Measurements from ENCODE around the gene KCTD5. TPM values are rescaled to one million over a fixed set of nuclear protein-coding genes. Genes with fewer than 3 reads are reported as not detected.

The KCTD5 gene
- total and polyA plus RNA-seq, 2 experiments from 2014 or later, result 19.7 to 31.8 TPM

DNA sequence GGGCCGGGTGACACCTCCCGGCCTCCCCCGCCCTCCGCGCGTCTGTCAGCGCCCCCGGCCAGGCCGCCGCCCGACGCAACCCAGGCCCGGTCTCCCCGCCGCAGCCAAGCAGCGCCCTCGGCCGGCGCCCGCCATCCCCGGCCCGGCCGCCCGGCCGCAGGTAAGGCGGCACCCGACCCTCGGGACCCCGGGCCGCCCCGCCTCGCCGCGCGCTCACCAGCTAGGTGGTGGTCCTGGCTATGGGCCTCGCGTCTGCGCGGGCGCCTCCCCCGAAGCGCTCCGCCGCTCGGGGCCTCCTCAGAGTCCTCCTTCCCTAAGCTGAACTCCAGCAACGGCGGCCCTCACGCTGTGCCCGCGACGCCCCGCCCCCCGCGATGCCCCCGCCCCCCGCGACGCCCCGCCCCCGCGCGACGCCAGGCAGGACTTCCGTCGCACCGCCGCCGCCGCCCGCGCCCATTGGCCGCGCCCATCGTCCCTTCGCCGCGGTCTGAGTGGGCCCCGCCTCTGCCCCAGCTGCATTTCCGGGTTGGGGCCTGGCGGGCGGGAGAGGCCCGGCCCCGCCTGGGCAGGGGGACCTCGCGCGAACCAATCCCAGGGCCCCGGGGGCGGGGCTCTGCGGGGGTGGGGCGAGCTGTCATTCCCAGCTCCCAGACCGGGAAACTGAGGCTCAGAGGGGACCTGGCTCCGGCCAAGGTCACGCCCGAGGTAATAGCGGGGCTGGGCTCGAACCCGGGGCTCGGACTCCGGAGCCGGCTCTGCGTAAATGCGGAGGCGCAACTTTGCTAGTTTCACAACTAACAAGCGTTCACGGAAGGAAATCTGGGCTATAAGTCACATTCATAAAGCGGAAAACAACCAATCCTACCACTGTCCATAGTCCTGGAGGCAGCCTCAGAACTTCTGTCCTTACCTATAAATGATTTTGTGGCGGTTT is 9.0 kb upstream of the KCTD5 start:
- Histone ChIP-seq H4K20me1 (replicated peaks; ENCODE audit: insufficient read depth) (peaks cover 5% of the 10 kb centered on the region; the same call in 1 of the 2 replicates), H3K4me1 (ENCODE audit: insufficient read depth) (0 out of 2 replicates have a peak, but pooled peaks cover 6% of the 10 kb centered on the region), H3K9me2 (ENCODE audit: insufficient read depth) (no peaks in the 10 kb centered on the region), H3K27me3 (ENCODE audit: insufficient read depth) (no peaks in the 10 kb centered on the region), H3F3A (replicated peaks; ENCODE audit: low read depth) (no peaks in the 10 kb centered on the region), H2AFZ (no peak overlapping the region), H3K27ac (ENCODE audit: low read depth) (no peak overlapping the region), H3K79me2 (replicated peaks; ENCODE audit: insufficient read depth) (peaks cover 7% of the 10 kb centered on the region; the same call in 1 of the 2 replicates), H3K36me3 (ENCODE audit: insufficient read depth) (no peaks in the 10 kb centered on the region), H3K4me2 (peak overlapping the region; percentile 76), H3K4me3 (peak overlapping the region; percentile 55)
- Mint-ChIP-seq H3K4me3 (peak overlapping the region; percentile 72), H3K36me3 (ENCODE audit: low read depth) (no peaks in the 10 kb centered on the region; the same call in 2 of the 3 replicates), H3K9me3 (no peaks in the 10 kb centered on the region), H3K27me3 (ENCODE audit: insufficient read depth, low read depth, poor library complexity) (peaks cover 7% of the 10 kb centered on the region), H3K4me1 (peaks cover 7% of the 10 kb centered on the region), H3K27ac (no peak overlapping the region)
- TF ChIP-seq NANOG (IDR thresholded peaks at IDR 0.05; ENCODE audit: borderline replicate concordance) (no peak), ETS1 (IDR thresholded peaks at IDR 0.05) (no peak), POLR2AphosphoS5 (IDR thresholded peaks at IDR 0.05; ENCODE audit: low read depth) (peak; percentile 45; the same call in 1 of the 2 replicates), EZH2 (IDR thresholded peaks at IDR 0.05; ENCODE audit: low read depth, unreplicated experiment) (no peak), STAT1 (IDR thresholded peaks at IDR 0.05; ENCODE audit: unreplicated experiment) (no peak), JUNB (IDR thresholded peaks at IDR 0.05; ENCODE audit: unreplicated experiment) (no peak)
- peak; percentile 96 for DNase-seq (ENCODE audit: low spot score)
- peak; percentile 94 for ATAC-seq

DNA sequence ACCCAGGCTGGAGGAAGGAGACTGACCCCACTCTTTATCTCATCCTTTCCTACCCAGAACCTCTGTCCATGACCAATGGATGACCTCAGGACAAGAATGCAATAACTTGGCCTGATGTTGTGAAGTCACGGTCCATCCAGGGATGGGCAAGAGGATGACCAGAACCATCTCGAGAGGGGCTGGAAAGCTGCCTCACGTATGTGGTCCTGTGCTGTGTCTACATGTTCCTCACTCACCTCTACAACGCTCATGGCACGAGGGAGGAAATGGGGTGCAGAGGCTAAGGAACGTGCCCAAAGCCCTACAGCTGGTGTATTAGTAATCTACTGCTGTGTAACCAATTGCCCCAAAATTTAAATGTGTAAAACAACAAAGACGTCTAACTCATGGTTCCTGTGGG is 7.3 kb upstream of the KCTD5 start:
- no peak overlapping the region for H2AFZ ChIP-seq

DNA sequence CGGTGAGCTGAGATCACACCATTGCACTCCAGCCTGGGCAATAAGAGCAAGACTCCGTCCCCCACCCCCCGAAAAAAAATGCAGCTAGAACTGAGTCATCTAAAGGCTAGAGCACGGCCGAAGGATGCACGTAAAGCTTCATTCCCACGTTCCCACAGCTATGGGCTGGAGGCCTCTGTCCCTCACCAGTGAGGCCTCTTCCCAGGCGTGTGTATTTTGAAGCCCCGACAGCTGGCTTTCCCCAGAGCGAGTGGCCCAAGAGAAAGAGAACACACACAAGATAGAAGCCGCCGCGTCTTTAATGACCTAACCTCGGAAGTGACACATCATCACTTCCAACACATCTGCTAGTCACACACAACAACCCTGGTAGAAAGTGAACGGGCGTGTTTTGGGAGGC is 6.6 kb upstream of the KCTD5 start:
- no peak overlapping the region for H3K27ac ChIP-seq (ENCODE audit: low read depth)
- H3K4me1 ChIP-seq (ENCODE audit: insufficient read depth), result 0 out of 2 replicates have a peak, but pooled peaks cover 6% of the 10 kb centered on the region
- no peak overlapping the region for H3K4me3 ChIP-seq
- Mint-ChIP-seq H3K36me3 (ENCODE audit: low read depth) (peaks cover 7% of the 10 kb centered on the region; the same call in 2 of the 3 replicates), H3K27me3 (ENCODE audit: insufficient read depth, low read depth, poor library complexity) (peaks cover 7% of the 10 kb centered on the region), H3K4me1 (peaks cover 7% of the 10 kb centered on the region), H3K27ac (no peak overlapping the region), H3K9me3 (no peaks in the 10 kb centered on the region), H3K4me3 (no peak overlapping the region)
- H3K36me3 ChIP-seq (ENCODE audit: insufficient read depth), result no peaks in the 10 kb centered on the region
- no peak overlapping the region for H3K4me2 ChIP-seq
- H3K27me3 ChIP-seq (ENCODE audit: insufficient read depth), result no peaks in the 10 kb centered on the region
- DNase-seq (ENCODE audit: low spot score) (no peak), ATAC-seq (no peak)
- peaks cover 7% of the 10 kb centered on the region; the same call in 1 of the 2 replicates for H3K79me2 ChIP-seq (replicated peaks; ENCODE audit: insufficient read depth)
- no peaks in the 10 kb centered on the region for H3K9me2 ChIP-seq (ENCODE audit: insufficient read depth)
- peaks cover 5% of the 10 kb centered on the region; the same call in 1 of the 2 replicates for H4K20me1 ChIP-seq (replicated peaks; ENCODE audit: insufficient read depth)
- H2AFZ ChIP-seq, result no peak overlapping the region
- H3F3A ChIP-seq (replicated peaks; ENCODE audit: low read depth), result no peaks in the 10 kb centered on the region
- TF ChIP-seq CTCF (conservative IDR thresholded peaks at IDR 0.05; ENCODE audit: low read depth in 2 of 2) (no peak), EZH2 (IDR thresholded peaks at IDR 0.05; ENCODE audit: low read depth, unreplicated experiment) (no peak), POLR2AphosphoS5 (IDR thresholded peaks at IDR 0.05; ENCODE audit: low read depth) (no peak)

More for the DNA sequence above, 7.3 kb upstream of the KCTD5 start:
- no peak overlapping the region for H3K4me3 Mint-ChIP-seq
- ATAC-seq, result no peak
- no peaks in the 10 kb centered on the region for H3K36me3 ChIP-seq (ENCODE audit: insufficient read depth)
- DNase-seq (ENCODE audit: low spot score), result no peak
- peaks cover 7% of the 10 kb centered on the region for H3K4me1 Mint-ChIP-seq
- peaks cover 7% of the 10 kb centered on the region; the same call in 1 of the 2 replicates for H3K79me2 ChIP-seq (replicated peaks; ENCODE audit: insufficient read depth)
- no peaks in the 10 kb centered on the region for H3K27me3 ChIP-seq (ENCODE audit: insufficient read depth)
- peaks cover 7% of the 10 kb centered on the region for H3K27me3 Mint-ChIP-seq (ENCODE audit: insufficient read depth, low read depth, poor library complexity)
- H3K9me2 ChIP-seq (ENCODE audit: insufficient read depth), result no peaks in the 10 kb centered on the region
- H3K4me3 ChIP-seq, result no peak overlapping the region
- H3K27ac Mint-ChIP-seq, result no peak overlapping the region
- H4K20me1 ChIP-seq (replicated peaks; ENCODE audit: insufficient read depth), result peaks cover 5% of the 10 kb centered on the region; the same call in 1 of the 2 replicates
- H3F3A ChIP-seq (replicated peaks; ENCODE audit: low read depth), result no peaks in the 10 kb centered on the region
- no peak overlapping the region for H3K4me2 ChIP-seq
- H3K9me3 Mint-ChIP-seq, result no peaks in the 10 kb centered on the region
- 0 out of 2 replicates have a peak, but pooled peaks cover 6% of the 10 kb centered on the region for H3K4me1 ChIP-seq (ENCODE audit: insufficient read depth)
- no peak overlapping the region for H3K27ac ChIP-seq (ENCODE audit: low read depth)
- TF ChIP-seq EZH2 (IDR thresholded peaks at IDR 0.05; ENCODE audit: low read depth, unreplicated experiment) (no peak), ZNF114 (CRISPR knock-in tag; IDR thresholded peaks at IDR 0.05) (no peak)
- H3K36me3 Mint-ChIP-seq (ENCODE audit: low read depth), result peaks cover under 1% of the 10 kb centered on the region; the same call in 1 of the 3 replicates

Measured in GM23338 (cell line).